Heart left ventricle (tissue), 16 donors: ENCODE data around the gene CDC42SE2. TPM values are rescaled to one million over a fixed set of nuclear protein-coding genes. Genes with fewer than 3 reads are reported as not detected.

ENCODE experiments used
- ATAC-seq, 4 donors: fragments of 200-7000 bp; cut with Tn5 transposase; one replicate each; pipeline ENCODE4 v1.9.1; 2020 to 2022; ENCODE audit warnings: moderate library complexity in 4 of 4, mild to moderate bottlenecking in 3 of 4, moderate number of reproducible peaks in 1 of 4
- DNase-seq, 5 donors: peaks; one replicate each; pipeline ENCODE4 v3.0.0-alpha.2; 2020
- H3K27ac ChIP-seq, 12 donors: fragments of 200-600 bp; sonication (generic) in 4 of 12; one replicate each; pipeline versions ENCODE4 v1.5.0 to v1.8.0; 2016 to 2022; ENCODE audit warnings: mild to moderate bottlenecking in 2 of 12
- H3K27me3 ChIP-seq, 9 donors: fragments of 200-600 bp; sonication (generic) in 2 of 9; one replicate each; pipeline versions ENCODE4 v1.5.1 to v1.8.0; 2016 to 2022; ENCODE audit warnings: mild to moderate bottlenecking in 3 of 9
- H3K36me3 ChIP-seq, 9 donors: fragments of 200-600 bp; sonication (generic) in 2 of 9; one replicate each; pipeline versions ENCODE4 v1.5.0 to v1.8.0; 2018 to 2022; ENCODE audit warnings: mild to moderate bottlenecking in 2 of 9
- H3K4me1 ChIP-seq, 12 donors: fragments of 200-600 bp; sonication (generic) in 4 of 12; one replicate each; pipeline versions ENCODE4 v1.5.0 to v1.8.0; 2016 to 2022; ENCODE audit warnings: mild to moderate bottlenecking in 3 of 12
- H3K4me3 ChIP-seq, 12 donors: fragments of 200-600 bp; sonication (generic) in 4 of 12; one replicate each; pipeline versions ENCODE4 v1.5.0 to v1.8.0; 2017 to 2022; ENCODE audit warnings: mild to moderate bottlenecking in 9 of 12, moderate library complexity in 4 of 12
- H3K9me3 ChIP-seq, 12 donors: fragments of 200-600 bp; sonication (generic) in 4 of 12; one replicate each; pipeline versions ENCODE4 v1.5.0 to v1.8.0; 2016 to 2022; ENCODE audit warnings: mild to moderate bottlenecking in 1 of 12
- CTCF ChIP-seq, 12 donors: fragments of 200-600 bp; sonication (generic) in 4 of 12; IDR thresholded peaks; one replicate each; pipeline versions ENCODE4 v1.5.0 to v1.8.0; 2018 to 2022; ENCODE audit warnings: antibody characterized with exemption in 12 of 12, mild to moderate bottlenecking in 5 of 12
- POLR2A ChIP-seq, 2 donors: fragments of 450-650 bp; IDR thresholded peaks; one replicate each; pipeline ENCODE4 v1.6.1; 2017; ENCODE audit warnings: antibody characterized with exemption in 2 of 2, mild to moderate bottlenecking in 2 of 2, moderate library complexity in 2 of 2
- WGBS, 4 donors: extraction: QIAGEN DNeasy Blood & Tissue Kit in 2 of 4; methylation state at CpG; one replicate each; pipeline versions ENCODE4 v1.1.5 to v1.1.7; 2013 to 2018; 5-methylcytosine and 5-hydroxymethylcytosine counted together
- intact Hi-C, 10 donors: fragments of 100-400 bp; cut with DNase I; formaldehyde crosslinking; loops; one replicate each; pipeline versions ENCODE4 v1.11.1 to v1.14.2; 2022
- polyA plus RNA-seq, 2 donors: library from polyadenylated mRNA; stranded (reverse); fragments of 200-250 nt; gene quantifications; one replicate each; pipeline ENCODE4 v1.2.3, GENCODE V29; 2013
- total RNA-seq, 9 donors: library from RNA; depleted of rRNA in 2 of 9; stranded (reverse); fragments of >200 nt in 2 of 9; fragmentation: NEBNext Ultra II Directional in 3 of 9; extraction: Animal tissue kit (Norgen Biotek cat#: 25700) in 3 of 9; gene quantifications; one replicate each; pipeline versions ENCODE4 v1.1.0 to v1.2.4, GENCODE V29; 2016 to 2023
- donor health status: ischemic (EF 13 %, LVEDD 7.1; RV severe dilation, severe dysfunction).
- donor health status: healthy with polysubstance abuse.
- donor health status: DM: no; HTN: yes; CAD: no.
- donor health status: DM: no; HTN: no; CAD: no.
- donor health status: ischemic (EF 25% LVEDD 6.9; RV normal size, moderate dysfunction).
- donor health status: ischemic (EF 25% LVEDD 5.7; RV mildly dilated, moderate dysfunction).
- donor health status: healthy.
- donor health status: DM: yes; HTN: yes; CAD: no.
- donor health status: ischemic (EF 35%, LVEDD 5.7; RV mildly dilated, moderate dysfunction).
- donor health status: nonischemic (EF 11% LVEDD 7.7; RV severe dilation, severe dysfunction).
- donor health status: DM: yes; HTN: yes; CAD: no.
- donor health status: PGD.
- donor health status: ischemic (EF 29% LVEDD 5.4; RV normal size, mild dysfunction).
- donor health status: nonischemic (EF 23%, LVEDD 6.1; RV moderate dilation, normal function).

CDC42SE2 gene
- total and polyA plus RNA-seq, 11 donors, result 4.8 to 29.2 (median 12.4) TPM

- H3K4me3 ChIP-seq, result no peak overlapping the region
- 87 to 92% (median 88%) methylated on average over 2 of the region's 2 CpGs for WGBS, 4 donors
- H3K36me3 ChIP-seq, result peaks cover 0 to 25% (median 0%) of the 10 kb centered on the region in 9 donors
- intact Hi-C loops, result no loop called here
- no peak for TF ChIP-seq CTCF (IDR thresholded peaks at IDR 0.05)
- DNase-seq (no peak), ATAC-seq (no peak)
- no peaks in the 10 kb centered on the region for H3K27me3 ChIP-seq
- no peaks in the 10 kb centered on the region for H3K9me3 ChIP-seq
- peaks cover 0 to 29% (median 0%) of the 10 kb centered on the region in 12 donors for H3K4me1 ChIP-seq
- no peak overlapping the region for H3K27ac ChIP-seq
These were observed 52.2 kb downstream of the CDC42SE2 start for GRCh38 chr5:131316026-131316425.

GRCh38 chr5:131316822-131317221, 53.0 kb downstream of the CDC42SE2 start:
- Histone ChIP-seq H3K27me3 (no peaks in the 10 kb centered on the region), H3K4me1 (peaks cover 0 to 29% (median 0%) of the 10 kb centered on the region in 12 donors), H3K9me3 (peaks cover 0 to 2% (median 0%) of the 10 kb centered on the region in 12 donors), H3K27ac (no peak overlapping the region), H3K36me3 (peaks cover 0 to 25% (median 0%) of the 10 kb centered on the region in 9 donors), H3K4me3 (no peak overlapping the region)
- intact Hi-C loops, result no loop called here
- ATAC-seq (no peak), DNase-seq (no peak)
- 89 to 93% (median 91%) methylated on average over 2 of the region's 2 CpGs for WGBS, 4 donors
- TF ChIP-seq CTCF (IDR thresholded peaks at IDR 0.05), result no peak
- TF ChIP-seq POLR2A (IDR thresholded peaks at IDR 0.05), result no peak

GRCh38 chr5:131318455-131318854, 54.6 kb downstream of the CDC42SE2 start:
- Histone ChIP-seq H3K36me3 (peaks cover 0 to 25% (median 0%) of the 10 kb centered on the region in 9 donors), H3K9me3 (peaks cover 0 to 4% (median 0%) of the 10 kb centered on the region in 12 donors), H3K4me3 (no peak overlapping the region), H3K4me1 (peaks cover 0 to 37% (median 0%) of the 10 kb centered on the region in 12 donors), H3K27me3 (no peaks in the 10 kb centered on the region), H3K27ac (no peak overlapping the region)
- intact Hi-C loops, result no loop called here
- TF ChIP-seq CTCF (IDR thresholded peaks at IDR 0.05), result no peak
- TF ChIP-seq POLR2A (IDR thresholded peaks at IDR 0.05), result no peak
- no peak for DNase-seq
- ATAC-seq, result no peak

- H3K4me1 ChIP-seq, result peaks cover 0 to 30% (median 9%) of the 10 kb centered on the region in 12 donors
- peaks cover 0 to 23% (median 0%) of the 10 kb centered on the region in 9 donors for H3K36me3 ChIP-seq
- no peak overlapping the region for H3K27ac ChIP-seq
- H3K4me3 ChIP-seq, result no peak overlapping the region
- H3K9me3 ChIP-seq, result peaks cover 0 to 4% (median 0%) of the 10 kb centered on the region in 12 donors
- DNase-seq (no peak), ATAC-seq (no peak)
- intact Hi-C loops, result no loop called here
- 45 to 49% (median 47%) methylated on average over 2 of the region's 2 CpGs for WGBS, 4 donors
- no peaks in the 10 kb centered on the region for H3K27me3 ChIP-seq
- TF ChIP-seq CTCF (IDR thresholded peaks at IDR 0.05), result no peak
These were observed 57.2 kb downstream of the CDC42SE2 start for GRCh38 chr5:131321066-131321465.
